Ishikawa (cell line): ENCODE measurements around the gene CLDND2.

Source experiments
- CEBPB ChIP-seq: IDR thresholded peaks from 2 replicates; pipeline ENCODE4 v1.6.1; 2012
- CREB1 ChIP-seq: IDR thresholded peaks from 2 replicates; pipeline ENCODE4 v1.6.1; 2012; ENCODE audit warnings: low read depth
- EGR1 ChIP-seq: IDR thresholded peaks from 2 replicates; pipeline ENCODE4 v1.6.1; 2012
- EP300 ChIP-seq: IDR thresholded peaks from 2 replicates; pipeline ENCODE4 v1.6.1; 2012; ENCODE audit warnings: borderline replicate concordance
- FOXM1 ChIP-seq: IDR thresholded peaks from 2 replicates; pipeline ENCODE4 v1.6.1; 2012; ENCODE audit warnings: low read depth, borderline replicate concordance
- NFIC ChIP-seq: IDR thresholded peaks from 2 replicates; pipeline ENCODE4 v1.6.1; 2012
- RAD21 ChIP-seq: IDR thresholded peaks from 2 replicates; pipeline ENCODE4 v1.6.1; 2012; ENCODE audit warnings: low read depth
- TAF1 ChIP-seq: IDR thresholded peaks from 2 replicates; pipeline ENCODE4 v1.6.1; 2012; ENCODE audit warnings: low read depth, mild to moderate bottlenecking
- TCF12 ChIP-seq: IDR thresholded peaks from 2 replicates; pipeline ENCODE4 v1.6.1; 2012; ENCODE audit warnings: low read depth
- TEAD4 ChIP-seq: IDR thresholded peaks from 2 replicates; pipeline ENCODE4 v1.6.1; 2012
- YY1 ChIP-seq: IDR thresholded peaks from 2 replicates; pipeline ENCODE4 v1.6.1; 2012; ENCODE audit warnings: low read depth
- ZBTB7A ChIP-seq: IDR thresholded peaks from 2 replicates; pipeline ENCODE4 v1.6.1; 2012; ENCODE audit warnings: low read depth
- TF ChIP-seq, protein P1 (sequence below): IDR thresholded peaks from 2 replicates; pipeline ENCODE4 v1.6.1; 2012; ENCODE audit warnings: low read depth, mild to moderate bottlenecking
- TF ChIP-seq, protein P2 (sequence below): IDR thresholded peaks from 2 replicates; pipeline ENCODE4 v1.6.1; 2012
- TF ChIP-seq, protein P3 (sequence below): IDR thresholded peaks from 2 replicates; pipeline ENCODE4 v1.6.1; 2012

The CLDND2 gene

DNA sequence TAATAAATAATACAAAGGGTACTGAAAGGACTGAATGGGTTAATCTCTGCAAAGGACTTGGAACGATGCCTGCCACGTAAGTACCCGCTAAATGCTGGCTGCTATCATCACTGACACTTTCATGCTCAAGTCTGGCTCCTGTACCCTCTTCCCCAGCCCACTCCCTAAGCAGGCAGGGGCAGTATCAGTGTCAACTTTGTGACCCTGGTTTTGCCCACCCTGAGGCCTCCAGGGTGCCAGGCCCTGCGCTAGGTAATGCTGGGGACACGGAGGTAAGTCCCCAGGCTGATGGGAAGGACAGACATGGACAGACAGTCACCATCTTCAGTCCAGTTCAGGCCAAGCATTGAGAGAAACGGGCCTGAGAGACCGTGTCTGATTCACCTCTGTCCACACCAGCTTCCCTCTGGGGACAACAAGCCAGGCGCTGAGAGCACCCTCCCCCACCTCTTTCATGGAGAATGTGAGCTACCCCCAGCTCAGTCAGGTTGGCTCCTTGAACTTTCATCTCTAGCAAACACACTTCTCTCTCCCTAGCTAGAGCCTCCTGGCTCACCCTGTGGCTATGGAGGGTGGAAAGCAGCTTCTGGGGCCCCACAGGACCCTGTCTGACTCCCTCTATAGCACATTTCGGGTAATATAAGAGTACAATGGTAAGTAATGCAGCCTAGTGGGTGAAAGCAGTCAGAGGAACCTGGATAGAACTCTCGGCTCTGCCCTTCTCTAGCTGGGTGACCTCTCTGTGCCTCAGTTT is 3.4 kb downstream of the CLDND2 start:
- no peak for TF ChIP-seq CEBPB
- TF ChIP-seq, protein P1, sequence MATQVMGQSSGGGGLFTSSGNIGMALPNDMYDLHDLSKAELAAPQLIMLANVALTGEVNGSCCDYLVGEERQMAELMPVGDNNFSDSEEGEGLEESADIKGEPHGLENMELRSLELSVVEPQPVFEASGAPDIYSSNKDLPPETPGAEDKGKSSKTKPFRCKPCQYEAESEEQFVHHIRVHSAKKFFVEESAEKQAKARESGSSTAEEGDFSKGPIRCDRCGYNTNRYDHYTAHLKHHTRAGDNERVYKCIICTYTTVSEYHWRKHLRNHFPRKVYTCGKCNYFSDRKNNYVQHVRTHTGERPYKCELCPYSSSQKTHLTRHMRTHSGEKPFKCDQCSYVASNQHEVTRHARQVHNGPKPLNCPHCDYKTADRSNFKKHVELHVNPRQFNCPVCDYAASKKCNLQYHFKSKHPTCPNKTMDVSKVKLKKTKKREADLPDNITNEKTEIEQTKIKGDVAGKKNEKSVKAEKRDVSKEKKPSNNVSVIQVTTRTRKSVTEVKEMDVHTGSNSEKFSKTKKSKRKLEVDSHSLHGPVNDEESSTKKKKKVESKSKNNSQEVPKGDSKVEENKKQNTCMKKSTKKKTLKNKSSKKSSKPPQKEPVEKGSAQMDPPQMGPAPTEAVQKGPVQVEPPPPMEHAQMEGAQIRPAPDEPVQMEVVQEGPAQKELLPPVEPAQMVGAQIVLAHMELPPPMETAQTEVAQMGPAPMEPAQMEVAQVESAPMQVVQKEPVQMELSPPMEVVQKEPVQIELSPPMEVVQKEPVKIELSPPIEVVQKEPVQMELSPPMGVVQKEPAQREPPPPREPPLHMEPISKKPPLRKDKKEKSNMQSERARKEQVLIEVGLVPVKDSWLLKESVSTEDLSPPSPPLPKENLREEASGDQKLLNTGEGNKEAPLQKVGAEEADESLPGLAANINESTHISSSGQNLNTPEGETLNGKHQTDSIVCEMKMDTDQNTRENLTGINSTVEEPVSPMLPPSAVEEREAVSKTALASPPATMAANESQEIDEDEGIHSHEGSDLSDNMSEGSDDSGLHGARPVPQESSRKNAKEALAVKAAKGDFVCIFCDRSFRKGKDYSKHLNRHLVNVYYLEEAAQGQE: no peak
- TF ChIP-seq TEAD4: no peak
- no peak for TF ChIP-seq CREB1
- TF ChIP-seq ZBTB7A: no peak

DNA sequence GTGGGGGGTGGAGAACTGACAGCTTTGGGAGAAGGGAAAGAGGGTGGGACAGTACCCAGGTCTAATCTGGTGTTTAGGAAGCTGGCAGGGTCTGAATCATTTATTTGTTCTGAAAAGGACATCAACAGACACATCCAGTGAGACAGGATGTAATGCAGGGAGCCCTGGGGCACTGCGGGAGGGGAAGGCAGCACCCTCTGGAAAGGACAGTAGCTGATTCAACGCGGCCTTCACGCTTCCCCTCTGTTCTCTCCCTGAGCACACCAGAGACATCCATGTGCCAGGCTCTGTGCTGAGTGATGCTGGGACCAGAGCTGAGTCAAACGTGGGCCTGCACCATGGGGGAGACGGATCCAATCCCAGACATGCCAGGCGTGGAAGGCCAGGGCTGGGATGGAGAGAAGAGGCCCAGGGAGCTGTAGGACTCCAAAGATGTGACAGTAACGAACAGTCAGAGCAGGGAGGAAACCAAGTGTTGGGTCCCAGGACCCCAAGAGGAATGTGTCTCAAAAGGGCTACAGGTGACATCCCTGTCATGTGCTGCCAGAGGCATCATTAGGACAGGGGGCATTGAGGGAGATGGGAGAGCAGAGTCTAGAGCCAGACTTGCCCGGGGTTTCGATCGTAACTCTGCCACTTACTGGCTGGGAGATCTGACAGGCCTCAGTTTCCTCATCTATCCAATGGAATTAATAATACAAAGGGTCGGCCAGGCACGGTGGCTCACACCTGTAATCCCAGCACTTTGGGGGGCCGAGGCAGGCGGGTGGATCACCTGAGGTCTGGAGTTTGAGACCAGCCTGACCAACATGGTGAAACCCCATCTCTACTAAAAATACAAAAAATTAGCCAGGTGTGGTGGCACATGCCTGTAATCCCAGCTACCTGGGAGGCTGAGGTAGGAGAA is 4.3 kb downstream of the CLDND2 start:
- TF ChIP-seq EGR1 (no peak), EP300 (no peak), CREB1 (no peak), RAD21 (no peak), CEBPB (no peak), NFIC (no peak), TCF12 (no peak), ZBTB7A (no peak)
- TF ChIP-seq, protein P2, sequence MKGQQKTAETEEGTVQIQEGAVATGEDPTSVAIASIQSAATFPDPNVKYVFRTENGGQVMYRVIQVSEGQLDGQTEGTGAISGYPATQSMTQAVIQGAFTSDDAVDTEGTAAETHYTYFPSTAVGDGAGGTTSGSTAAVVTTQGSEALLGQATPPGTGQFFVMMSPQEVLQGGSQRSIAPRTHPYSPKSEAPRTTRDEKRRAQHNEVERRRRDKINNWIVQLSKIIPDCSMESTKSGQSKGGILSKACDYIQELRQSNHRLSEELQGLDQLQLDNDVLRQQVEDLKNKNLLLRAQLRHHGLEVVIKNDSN: no peak
- TF ChIP-seq, protein P3, sequence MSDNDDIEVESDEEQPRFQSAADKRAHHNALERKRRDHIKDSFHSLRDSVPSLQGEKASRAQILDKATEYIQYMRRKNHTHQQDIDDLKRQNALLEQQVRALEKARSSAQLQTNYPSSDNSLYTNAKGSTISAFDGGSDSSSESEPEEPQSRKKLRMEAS: no peak

DNA sequence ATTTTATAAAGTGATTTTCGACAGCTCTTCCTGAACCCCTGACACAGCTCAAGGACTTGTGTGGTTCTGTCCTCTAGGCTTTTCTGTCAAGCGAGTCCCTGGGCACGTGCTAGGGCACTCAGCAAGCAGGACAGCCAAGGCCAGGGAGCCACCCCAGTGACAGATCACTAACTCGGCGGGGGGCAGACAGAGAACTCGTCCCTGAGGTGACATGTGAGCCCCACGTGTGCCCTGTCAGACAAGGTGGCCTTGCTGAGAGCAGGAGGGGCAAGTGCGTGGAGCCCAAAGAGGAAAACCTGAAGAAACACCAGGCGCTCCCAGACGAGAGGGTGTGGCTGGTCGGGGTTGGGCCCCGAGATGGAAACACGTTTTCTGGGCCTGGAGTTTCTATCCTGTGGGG is 7.6 kb downstream of the CLDND2 start:
- no peak for TF ChIP-seq TEAD4
- TF ChIP-seq CEBPB: no peak
- TF ChIP-seq TAF1: no peak
- TF ChIP-seq CREB1: no peak
- TF ChIP-seq YY1: no peak
- TF ChIP-seq ZBTB7A: no peak
- no peak for TF ChIP-seq FOXM1
- TF ChIP-seq EP300: no peak
- TF ChIP-seq TCF12: no peak
- TF ChIP-seq, protein P3: no peak
- TF ChIP-seq, protein P2: no peak
- TF ChIP-seq EGR1: no peak

DNA sequence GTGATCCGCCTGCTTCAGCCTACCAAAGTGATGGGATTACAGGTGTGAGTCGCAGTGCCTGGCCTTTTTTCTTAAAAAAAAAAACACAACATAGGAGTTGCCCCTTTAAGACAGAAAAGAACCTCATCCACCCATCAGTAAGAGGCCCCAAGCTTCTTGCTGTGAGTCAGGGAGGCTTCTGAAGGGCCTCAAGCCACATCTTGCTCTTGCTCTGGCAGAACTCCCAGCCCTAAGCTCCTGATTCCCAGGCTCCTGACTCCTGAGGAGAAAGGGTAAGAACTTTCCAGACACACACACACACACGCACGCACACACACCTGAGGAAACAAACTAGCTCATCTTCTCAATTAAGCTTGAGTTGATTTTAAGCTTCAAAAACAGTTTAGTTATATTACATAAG is 9.5 kb downstream of the CLDND2 start:
- no peak for TF ChIP-seq CEBPB
- TF ChIP-seq RAD21: no peak
- no peak for TF ChIP-seq NFIC
- TF ChIP-seq CREB1: no peak
- TF ChIP-seq EGR1: no peak
- TF ChIP-seq ZBTB7A: no peak
- TF ChIP-seq, protein P2: no peak
- TF ChIP-seq, protein P1: no peak

DNA sequence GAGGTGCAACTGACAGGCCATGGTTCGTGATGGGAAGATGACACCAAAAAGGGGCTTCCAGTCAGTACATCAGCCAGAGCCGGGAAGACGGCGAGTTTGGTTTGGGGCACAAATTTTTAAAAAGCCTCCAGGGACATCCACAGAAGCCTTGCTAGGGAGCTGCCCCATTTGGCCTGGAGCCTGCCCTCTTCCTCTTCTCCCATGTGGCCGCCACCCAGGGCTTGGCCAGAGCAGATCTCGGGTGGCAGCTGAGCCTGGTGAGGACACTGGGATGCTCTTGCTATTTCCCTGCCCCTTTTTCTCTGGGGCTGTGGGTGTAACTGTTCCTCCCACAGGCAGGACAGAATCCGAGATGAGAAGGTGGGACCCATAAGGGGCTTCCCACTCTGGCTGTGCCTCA is 10.9 kb downstream of the CLDND2 start:
- TF ChIP-seq, protein P1: no peak
- TF ChIP-seq FOXM1: no peak
- TF ChIP-seq, protein P3: no peak
- TF ChIP-seq CREB1: no peak
